ENCODE data around the gene INO80B. TPM values are rescaled to one million over a fixed set of nuclear protein-coding genes. Genes with fewer than 3 reads are reported as not detected.
"Not testable (repeated sequence)": the region's sequence is repeated elsewhere in the genome, so short reads cannot be mapped to it uniquely, and the experiment has no call there.

Gene INO80B
- total RNA-seq, 6 donors from 2014 or later, result 12.6 to 85.9 (median 32.5) TPM

DNA sequence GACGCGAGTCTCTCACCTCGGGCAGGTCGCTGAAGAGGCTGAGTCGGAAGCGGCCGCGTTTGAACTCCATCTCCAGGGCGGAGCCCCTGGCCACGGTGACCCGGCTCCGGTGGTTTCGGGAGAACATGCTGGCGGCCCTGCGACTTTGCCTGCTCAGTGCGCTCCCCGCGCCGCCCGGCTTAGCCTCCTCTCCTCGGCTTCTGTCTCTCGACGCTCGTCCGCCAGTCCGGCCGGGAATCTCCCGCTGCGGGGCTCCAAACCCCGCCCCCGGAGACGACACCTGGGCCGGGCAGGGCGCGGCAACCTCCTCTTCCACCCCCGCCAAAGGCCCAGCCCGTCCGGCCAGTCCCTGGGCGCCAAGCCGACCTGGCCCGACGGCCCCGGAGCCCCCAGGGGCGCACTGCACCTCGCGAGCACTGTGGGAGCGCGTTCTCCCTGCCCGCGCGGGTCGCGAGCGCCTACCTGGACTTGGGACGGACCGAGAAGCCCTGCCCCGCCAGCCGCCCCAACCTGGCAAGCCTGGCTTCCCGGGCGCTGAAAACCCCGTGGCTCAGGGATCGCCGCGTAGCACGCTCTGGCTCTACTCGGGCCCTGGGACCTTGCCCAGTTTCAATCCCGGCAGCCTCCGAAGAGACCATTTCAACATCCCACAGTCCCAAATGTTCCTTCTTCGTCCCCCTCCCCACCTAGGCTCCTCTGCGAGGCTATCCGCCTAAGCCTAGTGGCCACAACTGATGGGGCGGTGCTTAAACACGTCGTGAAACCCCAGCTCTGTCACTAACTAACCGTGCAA, 13.0 kb upstream of the INO80B start, which contains the start of gene RTKN:
RTKN (minus strand) TSS at position 248 of the 793 bp plus-strand sequence; CDS start at position 127, 121 bp downstream.
- Histone ChIP-seq H3K27me3 (peaks cover 0 to 9% (median 3%) of the 10 kb centered on the region in 4 donors), H3K4me1 (peaks cover 22 to 50% (median 30%) of the 10 kb centered on the region in 4 donors), H3K36me3 (no peaks in the 10 kb centered on the region)

GRCh38 chr2:74442483-74443297, 12.2 kb upstream of the INO80B start:
- Histone ChIP-seq H3K4me1 (peaks cover 22 to 45% (median 30%) of the 10 kb centered on the region in 4 donors), H3K4me3 (peak overlapping the region in 3 of 4 donors; percentile 42 to 64 (median 59)), H3K27ac (peak overlapping the region; percentile 74 to 88 (median 84))
- not testable (repeated sequence) for H3K9me3 ChIP-seq; DNase-seq; H3K27me3 ChIP-seq; H3K36me3 ChIP-seq; ATAC-seq (ENCODE audit: low FRiP score in 2 of 2)
- WGBS, 2 donors, result 89 to 94% methylated on average over 14 to 16 of the region's 16 CpGs

More for the DNA sequence above, 13.0 kb upstream of the INO80B start, which contains the start of gene RTKN:
- WGBS, 2 donors, result 16 to 26% methylated on average over 31 to 35 of the region's 75 CpGs
- DNase-seq (peak; percentile 79 to 92), ATAC-seq (ENCODE audit: low FRiP score in 2 of 2) (peak; percentile 47 to 74)
- peak within 1 kb of the TSS; percentile 22 to 64 (median 50) for H3K4me3 ChIP-seq
- H3K27ac ChIP-seq, result peak within 1 kb of the TSS; percentile 74 to 88 (median 84)
- TF ChIP-seq POLR2AphosphoS5 (IDR thresholded peaks at IDR 0.05) (no peak), POLR2A (IDR thresholded peaks at IDR 0.05) (peak in 3 of 4 donors; percentile 36 to 55 (median 49)), CTCF (IDR thresholded peaks at IDR 0.05) (peak in 3 of 6 experiments; percentile 7 to 26 (median 11))
- H3K9me3 ChIP-seq, result no peaks in the 10 kb centered on the region

DNA sequence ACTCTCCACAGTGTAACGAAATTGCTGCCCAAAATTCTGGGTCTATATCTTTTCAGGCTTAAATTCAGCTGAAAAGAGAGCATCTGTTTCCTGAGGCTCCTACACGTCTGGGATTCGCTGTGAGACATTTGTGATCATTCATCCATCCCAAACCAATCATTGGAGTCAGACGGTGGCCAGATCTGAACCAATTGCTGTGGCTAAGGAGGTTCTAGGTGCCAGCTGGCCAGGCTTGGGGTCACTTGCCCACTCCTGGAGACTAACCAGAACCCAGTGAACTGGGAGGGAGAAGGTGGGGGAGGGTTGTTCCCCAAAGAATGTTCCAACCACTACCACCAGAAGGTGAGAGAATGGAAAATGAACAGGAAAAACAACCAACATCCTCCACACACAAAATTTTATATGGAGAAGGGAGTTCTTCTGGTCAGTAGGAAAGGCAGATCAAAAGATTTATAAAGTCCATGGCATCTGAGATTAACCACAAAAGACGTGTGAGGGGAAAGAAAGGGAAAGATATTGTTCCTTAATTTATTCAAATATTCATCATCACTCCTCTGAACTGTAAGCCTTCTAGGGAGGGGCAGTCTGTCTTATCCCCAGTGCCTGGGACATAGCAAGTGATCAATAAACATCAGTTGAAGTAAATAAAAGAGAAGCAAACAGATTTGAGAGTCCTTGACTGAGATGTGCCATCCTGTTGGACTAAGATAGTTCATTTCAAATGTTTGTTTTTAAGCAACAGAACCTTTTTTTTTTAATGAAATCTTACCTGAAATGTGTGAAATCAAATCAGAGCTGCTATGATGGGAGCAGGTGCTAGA, 10.2 kb upstream of the INO80B start:
- WGBS, 2 donors, result 36 to 37% methylated on average over 5 of the region's 5 CpGs

GRCh38 chr2:74447230-74447999, 7.5 kb upstream of the INO80B start:
- ATAC-seq (ENCODE audit: low FRiP score in 2 of 2) (peak in 1 of 2 donors; percentile 26), DNase-seq (no peak)
- no peaks in the 10 kb centered on the region for H3K27me3 ChIP-seq
- H3K9me3 ChIP-seq, result no peaks in the 10 kb centered on the region
- TF ChIP-seq POLR2A (IDR thresholded peaks at IDR 0.05) (no peak), CTCF (IDR thresholded peaks at IDR 0.05) (no peak), POLR2AphosphoS5 (IDR thresholded peaks at IDR 0.05) (no peak), EP300 (IDR thresholded peaks at IDR 0.05) (no peak)
- H3K36me3 ChIP-seq, result no peaks in the 10 kb centered on the region
- H3K4me3 ChIP-seq, result no peak overlapping the region
- H3K4me1 ChIP-seq, result peaks cover 0 to 6% (median 2%) of the 10 kb centered on the region in 4 donors
- no peak overlapping the region for H3K27ac ChIP-seq
- WGBS, 2 donors, result 93% methylated on average over 5 of the region's 5 CpGs

More for the DNA sequence above, 10.2 kb upstream of the INO80B start:
- no peaks in the 10 kb centered on the region for H3K9me3 ChIP-seq
- H3K36me3 ChIP-seq, result no peaks in the 10 kb centered on the region
- TF ChIP-seq EP300 (IDR thresholded peaks at IDR 0.05), result no peak
- TF ChIP-seq CTCF (IDR thresholded peaks at IDR 0.05), result no peak
- TF ChIP-seq POLR2AphosphoS5 (IDR thresholded peaks at IDR 0.05), result no peak
- no peak for TF ChIP-seq POLR2A (IDR thresholded peaks at IDR 0.05)
- peaks cover 13 to 32% (median 21%) of the 10 kb centered on the region in 4 donors for H3K4me1 ChIP-seq
- no peak overlapping the region for H3K4me3 ChIP-seq
- H3K27ac ChIP-seq, result no peak overlapping the region
- peaks cover 0 to 9% (median 3%) of the 10 kb centered on the region in 4 donors for H3K27me3 ChIP-seq
- ATAC-seq (ENCODE audit: low FRiP score in 2 of 2) (no peak), DNase-seq (no peak)
